ENCODE results near the gene NKD1. TPM values are rescaled to one million over a fixed set of nuclear protein-coding genes. Genes with fewer than 3 reads are reported as not detected.

Gene NKD1
- total and polyA plus RNA-seq, 2 of the 8 experiments (the other 6 are each of a cell fraction or from before 2014, with no cell fraction given) = 0.70 to 4.5 TPM

DNA sequence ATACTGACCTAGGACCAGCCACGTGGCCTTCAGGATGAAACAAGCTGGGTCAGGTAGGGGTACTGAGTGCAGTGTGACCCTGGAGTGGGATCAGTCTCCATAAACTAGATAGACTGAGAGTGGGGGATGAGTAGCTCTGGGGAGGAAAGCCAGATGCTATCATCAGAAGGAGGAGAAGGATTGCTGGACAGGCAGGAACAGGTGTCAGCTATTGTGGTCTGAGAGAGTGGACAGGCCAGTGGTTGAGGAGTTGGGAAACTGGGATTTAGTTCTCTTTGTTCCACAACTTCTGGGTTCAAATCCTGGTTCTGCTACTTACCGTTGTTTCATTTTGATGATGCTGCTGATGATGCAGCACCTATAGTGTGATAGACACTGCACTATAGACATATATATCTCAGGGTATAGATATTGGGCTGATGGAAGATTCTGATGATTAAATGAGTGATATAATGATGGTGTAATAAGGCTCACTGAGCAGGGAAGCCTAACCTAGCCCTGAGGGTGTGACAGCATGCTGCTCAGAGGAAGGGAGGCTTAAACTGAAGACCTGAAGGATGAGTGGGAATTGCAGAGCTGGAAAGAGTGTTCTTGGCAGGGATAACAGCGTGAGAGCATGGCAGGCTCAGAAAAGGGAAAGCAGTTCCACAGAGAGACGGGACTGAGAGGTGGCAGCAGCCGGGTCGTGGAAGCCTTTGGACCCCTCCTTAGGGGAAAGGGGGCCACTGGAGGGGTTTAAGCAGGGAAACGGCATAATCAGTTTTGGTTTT lies 66.9 kb downstream of the NKD1 start:
- H3K9me3 ChIP-seq (ENCODE audit: insufficient read depth in 2 of 2, low read depth in 1 of 2, low read length in 1 of 2) = no peaks in the 10 kb centered on the region
- H3K56ac ChIP-seq (replicated peaks; ENCODE audit: insufficient read length, low read depth, low read length) = no peak overlapping the region
- H2BK120ac ChIP-seq (replicated peaks; ENCODE audit: low read depth, low read length) = no peak overlapping the region
- no peaks in the 10 kb centered on the region for H3K27me3 ChIP-seq (replicated peaks in 1 of 4; ENCODE audit: control insufficient read depth in 3 of 4, extremely low read depth in 1 of 4, insufficient read depth in 3 of 4, low read length in 3 of 4)
- H4K20me1 ChIP-seq (replicated peaks in 1 of 2; ENCODE audit: control insufficient read depth in 1 of 2, insufficient read depth in 2 of 2, low read length in 2 of 2) = no peaks in the 10 kb centered on the region
- H3K4me1 ChIP-seq (replicated peaks in 1 of 4; ENCODE audit: control insufficient read depth in 3 of 4, insufficient read depth in 4 of 4, low read length in 3 of 4) = peaks cover 3 to 16% (median 8%) of the 10 kb centered on the region in 4 experiments; a peak in 6 of 7 replicates
- H3K9ac ChIP-seq (replicated peaks in 1 of 4; ENCODE audit: extremely low read depth in 1 of 4, low read depth in 3 of 4, low read length in 3 of 4) = no peak overlapping the region
- H3K23ac ChIP-seq (ENCODE audit: insufficient read length) = no peak overlapping the region
- CTCF ChIA-PET (ENCODE audit: partially characterized antibody) = interaction anchor here (0.8 to 11.1 kb wide), 7 partner anchors 13 to 192 kb away, joined by 3 to 100 read pairs (median 6); no protein-coding TSS in a partner anchor
- no peak overlapping the region for H3K27ac ChIP-seq (ENCODE audit: low read depth, low read length)
- no peak overlapping the region for H3K14ac ChIP-seq (ENCODE audit: insufficient read length)
- H2AFZ ChIP-seq (ENCODE audit: low read length) = no peak overlapping the region
- no peak overlapping the region for H2AK5ac ChIP-seq (ENCODE audit: low read depth, low read length)
- H3K4me2 ChIP-seq (ENCODE audit: insufficient read depth in 1 of 2, low read depth in 2 of 2, low read length in 2 of 2) = no peak overlapping the region
- POLR2A ChIA-PET (ENCODE audit: partially characterized antibody) = no interaction called here
- 89% methylated on average over 7 of the region's 7 CpGs; no CpG with 5 or more reads in 1 of the 2 experiments for WGBS, 2 experiments (ENCODE audit: extremely low coverage in 1 of 2, insufficient coverage in 1 of 2, insufficient read length in 1 of 2, insufficient replicate concordance in 2 of 2, low coverage in 1 of 2, low lambda C conversion rate in 2 of 2, missing lambda C conversion rate in 1 of 2)
- H3K36me3 ChIP-seq (ENCODE audit: control insufficient read depth in 2 of 4, insufficient read depth in 4 of 4, low read length in 3 of 4) = no peaks in the 10 kb centered on the region
- no peak overlapping the region for H2BK20ac ChIP-seq (ENCODE audit: low read length)
- no peak overlapping the region for H4K8ac ChIP-seq (ENCODE audit: extremely low read depth, insufficient read depth, low read length)
- no peaks in the 10 kb centered on the region for H3K79me2 ChIP-seq (ENCODE audit: control insufficient read depth in 1 of 2, insufficient read depth in 2 of 2, low read length in 2 of 2)
- no peaks in the 10 kb centered on the region for H3K23me2 ChIP-seq (ENCODE audit: low read depth, low read length)
- no peak overlapping the region for H2BK5ac ChIP-seq (ENCODE audit: low read depth, low read length)
- H2BK12ac ChIP-seq (ENCODE audit: low read depth, low read length) = no peak overlapping the region
- FAIRE-seq (no peak), DNase-seq (ENCODE audit: low read depth in 1 of 2, low spot score in 2 of 2) (no peak)
- no peaks in the 10 kb centered on the region for H3K79me1 ChIP-seq (ENCODE audit: low read depth, low read length)
- H3K18ac ChIP-seq (ENCODE audit: extremely low read depth, low read length) = no peak overlapping the region
- no peak overlapping the region for H4K5ac ChIP-seq (ENCODE audit: insufficient read length, low read depth, low read length)
- H2BK15ac ChIP-seq (ENCODE audit: low read length) = no peak overlapping the region
- no peak overlapping the region for H4K91ac ChIP-seq (replicated peaks; ENCODE audit: insufficient read length, low read length)
- no peak overlapping the region for H3K4me3 ChIP-seq (ENCODE audit: extremely low read depth in 1 of 4, insufficient read depth in 2 of 4, low read depth in 3 of 4, low read length in 4 of 4)
- no peak overlapping the region for H3K4ac ChIP-seq (replicated peaks; ENCODE audit: insufficient read length, low read depth, low read length)
- TF ChIP-seq SUZ12 (IDR thresholded peaks at IDR 0.05; ENCODE audit: low read length) (no peak), EP300 (IDR thresholded peaks at IDR 0.05; ENCODE audit: borderline replicate concordance in 1 of 2, low read depth in 2 of 2, low read length in 2 of 2) (no peak), CREB1 (IDR thresholded peaks at IDR 0.05) (no peak), PHF8 (conservative IDR thresholded peaks at IDR 0.05; ENCODE audit: low read depth, low read length) (no peak), POU5F1 (IDR thresholded peaks at IDR 0.05; ENCODE audit: low read depth, low read length) (no peak), TCF12 (IDR thresholded peaks at IDR 0.05; ENCODE audit: low read depth, low read length) (no peak), BRCA1 (IDR thresholded peaks at IDR 0.05; ENCODE audit: low read depth, low read length) (no peak), SP1 (IDR thresholded peaks at IDR 0.05; ENCODE audit: low read depth, low read length) (no peak), TAF7 (optimal IDR thresholded peaks at IDR 0.05; ENCODE audit: borderline replicate concordance, low read depth, low read length) (no peak), SP2 (IDR thresholded peaks at IDR 0.05; ENCODE audit: low read length) (no peak)
- TF ChIP-seq, protein P1, sequence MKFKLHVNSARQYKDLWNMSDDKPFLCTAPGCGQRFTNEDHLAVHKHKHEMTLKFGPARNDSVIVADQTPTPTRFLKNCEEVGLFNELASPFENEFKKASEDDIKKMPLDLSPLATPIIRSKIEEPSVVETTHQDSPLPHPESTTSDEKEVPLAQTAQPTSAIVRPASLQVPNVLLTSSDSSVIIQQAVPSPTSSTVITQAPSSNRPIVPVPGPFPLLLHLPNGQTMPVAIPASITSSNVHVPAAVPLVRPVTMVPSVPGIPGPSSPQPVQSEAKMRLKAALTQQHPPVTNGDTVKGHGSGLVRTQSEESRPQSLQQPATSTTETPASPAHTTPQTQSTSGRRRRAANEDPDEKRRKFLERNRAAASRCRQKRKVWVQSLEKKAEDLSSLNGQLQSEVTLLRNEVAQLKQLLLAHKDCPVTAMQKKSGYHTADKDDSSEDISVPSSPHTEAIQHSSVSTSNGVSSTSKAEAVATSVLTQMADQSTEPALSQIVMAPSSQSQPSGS (IDR thresholded peaks at IDR 0.05; ENCODE audit: low read length) = no peak

All from H1 (cell line).